Frontal cortex (tissue), 4 donors: ENCODE results near the gene PTP4A1. TPM values are rescaled to one million over a fixed set of nuclear protein-coding genes. Genes with fewer than 3 reads are reported as not detected.

Experiments
- DNase-seq, 2 donors: peaks; one replicate each; pipeline ENCODE4 v3.0.0; 2012; ENCODE audit warnings: low spot score in 2 of 2
- FAIRE-seq: peaks from 2 replicates; lab custom pipeline; 2012; peaks lifted over from hg19 to GRCh38; lab: Jason Lieb, UNC
- total RNA-seq: library from RNA; depleted of rRNA; stranded (reverse); fragments of >200 nt; gene quantifications from one replicate; pipeline ENCODE4 v1.2.3, GENCODE V29; 2014
- donor health status: control.
- donor health status: control.
- donor health status: control.

Gene PTP4A1
- total RNA-seq, 1 donor from 2014 or later: 75.4 TPM

GRCh38 chr6:63553900-63554299, 18.4 kb upstream of the PTP4A1 start:
- no peak for FAIRE-seq
- DNase-seq: no peak

GRCh38 chr6:63554782-63555181, 17.5 kb upstream of the PTP4A1 start:
- FAIRE-seq: no peak
- DNase-seq: no peak

DNA sequence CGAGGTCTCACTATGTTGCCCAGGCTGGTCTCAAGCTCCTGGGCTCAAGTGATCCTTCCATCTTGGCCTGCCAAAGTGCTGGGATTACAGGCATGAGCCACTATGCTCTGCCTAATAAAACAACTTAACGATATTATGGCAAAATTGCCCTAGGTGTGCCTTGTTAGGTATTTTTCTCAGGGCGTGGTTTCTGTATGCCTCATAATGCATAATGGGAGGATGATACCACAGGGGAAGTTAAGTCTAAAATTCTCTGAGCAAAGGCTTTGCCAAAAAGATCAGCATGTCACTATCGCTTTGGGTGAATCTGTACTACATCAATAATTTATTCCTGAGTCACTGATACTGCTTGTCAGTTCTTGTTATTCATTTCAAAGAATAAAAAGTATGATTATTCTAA, 15.9 kb upstream of the PTP4A1 start:
- no peak for FAIRE-seq
- DNase-seq: no peak

DNA sequence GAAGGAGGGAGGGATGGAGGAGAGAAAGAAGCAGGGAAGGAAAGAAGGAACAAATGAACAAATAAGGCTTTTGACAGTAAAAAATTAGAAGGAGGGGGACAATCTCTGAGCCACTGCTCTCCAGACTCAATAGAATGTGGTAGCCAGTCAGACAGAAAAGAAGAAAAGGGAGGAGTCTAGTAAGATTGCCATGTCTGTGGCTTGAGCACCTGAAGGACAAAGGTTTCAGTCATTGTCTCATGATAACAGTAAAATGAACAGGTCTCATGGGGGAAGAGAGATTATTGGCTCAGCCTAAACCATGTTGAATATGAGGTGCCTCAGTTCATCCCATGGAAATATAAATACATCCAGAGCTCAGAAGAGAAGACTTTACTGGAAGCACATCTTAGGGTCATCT, 14.0 kb upstream of the PTP4A1 start:
- DNase-seq (no peak), FAIRE-seq (no peak)

- FAIRE-seq (no peak), DNase-seq (no peak)
Measured at GRCh38 chr6:63560801-63561287, 11.4 kb upstream of the PTP4A1 start.

GRCh38 chr6:63561288-63561687, 11.0 kb upstream of the PTP4A1 start:
- DNase-seq: no peak
- FAIRE-seq: no peak

GRCh38 chr6:63563235-63563634, 9.0 kb upstream of the PTP4A1 start:
- FAIRE-seq: no peak

GRCh38 chr6:63565058-63565726, 7.1 kb upstream of the PTP4A1 start:
- FAIRE-seq (no peak), DNase-seq (no peak)

More at GRCh38 chr6:63563235-63563634, 9.0 kb upstream of the PTP4A1 start:
- no peak for DNase-seq

- DNase-seq: no peak
- FAIRE-seq: no peak
Measured at GRCh38 chr6:63565727-63566596, 6.3 kb upstream of the PTP4A1 start.

DNA sequence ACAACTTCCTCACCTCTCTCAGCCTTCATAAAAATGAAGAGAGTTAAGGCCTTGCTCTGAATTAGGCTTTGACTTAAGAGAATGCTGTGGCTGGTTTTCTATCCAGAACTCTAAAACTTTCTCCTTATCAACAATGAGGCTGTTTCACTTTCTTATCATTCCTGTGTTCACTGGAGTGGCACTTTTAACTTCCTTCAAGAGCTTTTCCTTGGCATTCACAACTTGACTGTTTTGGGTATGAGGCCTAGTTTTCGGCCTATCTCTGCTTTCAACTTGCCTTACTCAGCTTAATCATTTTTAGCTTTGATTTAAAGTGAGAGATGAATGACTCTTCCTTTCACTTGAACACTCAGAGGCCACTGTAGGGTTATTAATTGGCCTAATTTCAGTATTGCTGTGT, 4.3 kb upstream of the PTP4A1 start:
- FAIRE-seq (no peak), DNase-seq (no peak)

DNA sequence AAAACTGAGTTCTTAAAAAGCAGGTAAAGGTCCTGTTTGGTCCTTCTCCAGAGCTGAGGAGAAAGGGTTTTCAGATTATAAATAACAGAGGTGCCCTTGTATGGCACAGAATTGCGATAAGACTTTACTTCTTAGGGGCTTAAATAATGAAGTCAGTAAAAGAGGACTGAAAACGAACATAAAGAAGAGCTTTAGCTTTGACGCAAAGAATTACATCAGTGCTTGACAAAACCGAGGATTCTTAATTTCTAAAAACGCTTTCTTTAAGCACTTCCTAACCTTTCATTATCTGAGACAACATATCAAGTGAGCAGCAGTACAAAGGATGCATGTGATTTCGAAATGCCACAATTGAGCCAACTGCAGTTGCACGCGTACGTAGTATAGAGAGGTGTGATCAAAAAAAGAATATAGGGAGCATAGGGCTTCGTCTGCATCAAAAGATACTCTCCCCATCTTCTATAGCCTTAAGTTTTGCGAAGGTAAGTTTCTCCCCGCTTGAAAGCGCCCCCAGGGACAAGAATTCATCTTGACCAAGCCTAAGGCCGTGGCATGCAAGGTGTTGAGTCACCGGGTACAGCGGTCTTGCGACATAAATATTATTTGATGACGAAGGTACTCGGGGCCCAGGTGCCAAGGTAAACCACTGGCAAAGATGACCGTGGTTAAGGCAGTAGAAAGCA, 778 bp upstream of the PTP4A1 start:
- FAIRE-seq (no peak), DNase-seq (peak in 1 of 2 donors; percentile 8)

DNA sequence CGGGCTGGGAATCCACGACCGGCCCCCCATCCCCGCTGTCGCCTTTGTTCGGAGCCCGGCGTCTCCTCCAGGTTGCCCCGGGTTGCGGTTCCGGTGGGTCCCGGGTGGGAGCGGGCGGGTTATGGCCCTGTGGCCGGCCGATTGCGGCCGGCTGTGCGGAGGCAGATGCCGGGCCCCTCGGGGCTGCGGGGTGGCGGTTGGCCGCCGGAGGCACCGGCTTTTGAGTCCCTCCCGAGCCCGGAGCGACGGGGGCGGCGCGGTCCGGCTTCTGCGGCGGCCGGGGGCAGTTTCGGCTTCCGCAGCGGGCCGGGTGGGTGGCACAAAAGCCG, 431 bp downstream of the PTP4A1 start:
- no peak for FAIRE-seq
- DNase-seq: no peak

DNA sequence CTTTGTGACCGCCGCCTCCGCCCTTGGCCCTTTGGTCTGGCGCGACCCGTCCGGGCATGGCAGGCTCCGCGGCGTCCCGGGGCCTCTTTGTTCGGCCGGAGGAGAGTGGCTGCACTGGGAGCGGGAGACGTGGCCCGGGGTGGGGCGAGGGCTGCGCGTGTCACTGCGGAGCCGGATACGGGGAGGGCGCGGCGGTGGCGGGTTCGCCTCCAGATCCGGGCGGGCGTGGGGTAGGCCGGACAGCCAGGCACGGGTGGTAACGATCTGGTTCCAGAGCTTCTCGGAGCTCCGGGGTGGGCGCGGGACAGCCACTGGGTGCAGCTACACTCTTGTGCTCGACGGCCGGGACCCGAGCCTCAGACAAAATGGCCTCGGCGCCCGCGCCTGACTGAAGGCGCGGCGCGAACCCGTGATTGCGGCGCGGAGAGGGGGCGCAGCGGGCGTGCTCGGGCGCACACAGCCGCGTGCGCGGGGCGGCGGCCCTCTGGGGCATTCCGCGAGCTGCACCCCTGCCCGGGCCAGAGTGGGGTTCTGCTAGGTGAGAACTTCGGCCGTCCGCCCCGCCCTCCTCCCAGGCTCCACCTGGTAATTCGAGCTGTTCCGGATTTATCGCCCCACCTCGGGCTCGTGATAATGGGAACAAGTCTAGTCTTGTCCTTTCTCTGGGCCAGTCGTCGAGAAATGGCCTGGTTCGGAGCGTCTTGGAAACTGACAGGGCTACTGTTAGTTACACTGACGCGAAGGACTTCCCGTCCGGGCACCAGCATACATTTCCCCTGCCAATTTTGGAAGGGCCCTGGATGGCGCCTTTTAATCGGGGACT, 1.0 kb downstream of the PTP4A1 start:
- peak; percentile 35 to 58 for DNase-seq
- FAIRE-seq: no peak

DNA sequence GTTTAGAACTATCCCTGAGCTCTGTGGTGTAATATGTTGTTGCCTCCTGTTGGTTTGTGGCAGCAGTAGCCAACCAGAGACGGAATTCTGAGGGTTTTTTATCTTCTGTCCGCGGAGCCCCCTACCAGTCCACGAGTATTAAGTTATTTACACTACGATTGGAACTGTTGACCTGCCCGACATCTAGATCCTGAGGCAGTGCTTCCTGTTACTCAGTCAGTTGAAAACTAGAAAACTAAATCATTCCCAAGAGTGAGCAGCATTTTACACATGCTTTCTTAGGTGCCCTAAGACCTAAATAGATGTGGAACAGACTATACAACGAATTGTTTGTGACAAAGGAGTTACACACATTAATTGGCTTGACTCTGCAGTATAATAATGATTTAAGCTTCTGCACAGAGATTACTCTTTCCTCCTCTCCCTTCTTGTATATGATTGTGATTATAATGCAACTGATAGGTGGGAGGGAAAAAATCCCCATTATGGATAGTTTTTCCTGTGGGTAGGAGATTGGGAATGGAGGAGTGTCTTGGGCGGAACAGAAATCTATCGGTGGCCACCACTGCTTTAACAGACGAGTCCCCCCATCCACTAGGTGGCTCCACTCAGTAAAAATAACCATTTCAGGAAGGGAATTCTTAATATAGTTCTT, 1.7 kb downstream of the PTP4A1 start:
- FAIRE-seq (no peak), DNase-seq (no peak)

DNA sequence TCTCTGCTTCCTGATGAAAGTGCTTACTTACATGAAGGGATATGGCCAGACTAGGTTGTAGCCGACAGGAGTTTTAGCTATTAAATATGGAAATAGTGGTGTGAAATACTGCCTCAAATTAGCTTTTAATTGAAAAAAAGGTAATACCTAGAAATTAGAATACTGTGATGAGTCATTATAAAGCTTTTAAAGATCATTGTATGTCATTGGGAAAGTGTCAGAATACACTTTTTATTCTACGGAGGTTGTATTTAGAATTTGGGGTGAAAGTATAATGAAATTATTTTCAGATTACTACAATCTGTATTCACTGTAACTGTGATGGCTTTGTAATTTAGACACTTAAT, 2.2 kb downstream of the PTP4A1 start:
- FAIRE-seq: no peak
- no peak for DNase-seq

DNA sequence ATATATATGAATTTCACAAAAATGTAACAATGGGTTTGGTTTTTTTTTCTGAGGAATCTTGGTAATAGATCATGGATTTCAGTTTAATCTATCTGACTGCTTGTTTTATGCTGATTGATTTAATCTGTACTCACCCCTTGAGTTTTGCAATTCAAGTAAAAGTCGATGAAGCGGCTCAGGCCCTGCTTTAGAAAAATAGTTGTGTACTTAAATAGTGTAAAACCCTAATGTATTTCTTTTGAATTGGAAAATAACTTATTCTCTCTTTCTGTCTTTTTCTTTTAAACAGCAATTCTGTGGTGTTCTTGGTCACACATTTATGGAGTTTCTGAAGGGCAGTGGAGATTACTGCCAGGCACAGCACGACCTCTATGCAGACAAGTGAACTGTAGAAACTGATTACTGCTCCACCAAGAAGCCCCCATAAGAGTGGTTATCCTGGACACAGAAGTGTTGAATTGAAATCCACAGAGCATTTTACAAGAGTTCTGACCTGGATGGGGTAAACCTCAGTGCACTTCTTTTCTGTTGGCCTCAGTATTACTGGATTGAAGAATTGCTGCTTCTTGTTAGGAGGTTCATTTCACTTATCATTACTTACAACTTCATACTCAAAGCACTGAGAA, 4.0 kb downstream of the PTP4A1 start:
- DNase-seq (no peak), FAIRE-seq (no peak)

DNA sequence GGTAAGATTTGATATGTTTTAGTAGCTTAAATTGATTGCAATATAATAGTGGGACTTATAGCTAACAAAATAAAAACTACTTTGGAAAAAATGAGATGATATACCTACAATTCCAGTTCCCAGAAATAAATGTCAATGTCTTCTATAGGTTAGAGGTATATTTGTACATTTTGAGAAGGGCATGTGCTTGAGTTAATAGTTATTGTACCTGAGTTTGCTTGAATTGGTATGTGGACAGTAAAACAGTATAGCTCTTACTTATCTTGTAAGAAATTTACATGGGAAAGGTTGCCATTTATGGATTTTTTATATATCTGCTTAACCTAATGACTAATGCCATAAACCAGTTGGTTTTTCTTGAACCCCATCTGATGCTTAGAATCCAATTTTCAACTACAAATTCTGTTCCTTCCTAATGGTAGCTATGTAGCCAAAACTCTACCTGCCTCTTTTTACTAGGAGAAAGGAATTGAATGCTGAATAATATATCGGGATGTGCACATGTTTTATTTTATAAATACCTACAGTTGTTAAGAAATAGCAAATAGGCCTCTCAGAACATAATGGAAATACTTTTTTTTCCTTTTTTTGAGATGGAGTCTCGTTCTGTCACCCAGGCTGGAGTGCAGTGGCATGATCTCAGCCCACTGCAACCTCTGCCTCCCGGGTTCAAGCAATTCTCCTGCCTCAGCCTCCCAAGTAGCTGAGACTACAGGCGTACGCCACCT, 4.9 kb downstream of the PTP4A1 start:
- DNase-seq (no peak), FAIRE-seq (no peak)

- DNase-seq (no peak), FAIRE-seq (no peak)
Measured at GRCh38 chr6:63578757-63579156, 6.5 kb downstream of the PTP4A1 start.
